HCT116 (cell line): ENCODE measurements around the gene PRDM12. TPM values are rescaled to one million over a fixed set of nuclear protein-coding genes. Genes with fewer than 3 reads are reported as not detected.

Experiments
- ATAC-seq: fragments of 200-7000 bp; cut with Tn5 transposase; 2 replicates; pipeline ENCODE4 v1.9.1; 2020; ENCODE audit warnings: mild to moderate bottlenecking, moderate library complexity
- BruUV-seq: library from RNA; stranded (reverse); fragments of 400-500 nt; replicated peaks from 2 replicates; lab custom pipeline; 2021; lab: Mats Ljungman, UMichigan
- CTCF ChIA-PET: fragments of 300-600 bp; sonication (Branson Sonifier 250); formaldehyde crosslinking; loops from one replicate; lab custom pipeline; 2021; ENCODE audit warnings: antibody characterized with exemption; lab: Charles Lee
- POLR2A ChIA-PET: fragments of 300-600, 350-600 bp; sonication (Branson Sonifier 250); formaldehyde crosslinking; loops from one replicate; lab custom pipeline; 2021; ENCODE audit warnings: antibody characterized with exemption; lab: Charles Lee
- RAD21 ChIA-PET, 2 experiments: fragments of 300-600 bp; sonication (Branson Sonifier 250); formaldehyde crosslinking; loops; one replicate each; lab custom pipeline; 2023; ENCODE audit warnings: low total read pairs in 2 of 2; ENCODE audit not compliant: uncharacterized antibody in 2 of 2, unreplicated experiment in 2 of 2, low non-redundant PET in 1 of 2; lab: Charles Lee
- DNase-seq: peaks from one replicate; pipeline ENCODE4 v3.0.0-alpha.2; 2010; ENCODE audit warnings: low read depth, low spot score
- H2AFZ ChIP-seq: fragments of 200-600 bp; shearing (Covaris generic), sonication (generic); 2 replicates; pipeline ENCODE4 v1.6.1; 2017; ENCODE audit warnings: low read depth, mixed run types, mixed read lengths, antibody characterized with exemption, low read length; ENCODE audit not compliant: poor library complexity, severe bottlenecking
- H3K27ac ChIP-seq: 2 replicates; pipeline ENCODE4 v1.5.1; 2012; ENCODE audit warnings: low read depth, low read length
- H3K27me3 ChIP-seq: fragments of 200-600 bp; sonication (generic); 2 replicates; pipeline ENCODE4 v1.6.1; 2016; ENCODE audit warnings: mixed run types, low read length, mixed read lengths; ENCODE audit not compliant: insufficient read depth
- H3K36me3 ChIP-seq, 2 experiments: fragments of 200-500 bp in 1 of 2; fragments of 200-600 bp in 1 of 2; sonication (Bioruptor generic) in 1 of 2; sonication (generic) in 1 of 2; 2 replicates each; pipeline versions ENCODE4 v1.5.1 to v1.6.1; 2014 to 2016; ENCODE audit warnings: low read length in 2 of 2, inconsistent platforms in 1 of 2, mixed read lengths in 1 of 2, mixed run types in 1 of 2; ENCODE audit not compliant: insufficient read depth in 2 of 2, control insufficient read depth in 1 of 2
- H3K4me1 ChIP-seq, 2 experiments: fragments of 200-600 bp in 1 of 2; sonication (generic) in 1 of 2; 2 replicates each; pipeline versions ENCODE4 v1.5.1 to v1.6.1; 2012 to 2017; ENCODE audit warnings: low read length in 2 of 2, inconsistent platforms in 1 of 2, mild to moderate bottlenecking in 1 of 2, mixed read lengths in 1 of 2, mixed run types in 1 of 2, moderate library complexity in 1 of 2; ENCODE audit not compliant: insufficient read depth in 2 of 2, control insufficient read depth in 1 of 2
- H3K4me2 ChIP-seq: fragments of 200-600 bp; sonication (generic); 2 replicates; pipeline ENCODE4 v1.6.1; 2017; ENCODE audit warnings: mixed run types, low read length, mixed read lengths
- H3K4me3 ChIP-seq, 2 experiments: fragments of 200-600 bp in 1 of 2; sonication (generic) in 1 of 2; replicated peaks in 1 of 2; 2 replicates each; pipeline ENCODE4 v1.5.1; 2011 to 2016; ENCODE audit warnings: low read length in 2 of 2, control low read depth in 1 of 2, low read depth in 1 of 2, mild to moderate bottlenecking in 1 of 2, mixed read lengths in 1 of 2, mixed run types in 1 of 2
- H3K79me2 ChIP-seq: fragments of 200-600 bp; sonication (generic); 2 replicates; pipeline ENCODE4 v1.6.1; 2017; ENCODE audit warnings: mild to moderate bottlenecking, mixed run types, low read length, moderate library complexity, mixed read lengths; ENCODE audit not compliant: insufficient read depth
- H3K9ac ChIP-seq: fragments of 200-600 bp; sonication (generic); 2 replicates; pipeline ENCODE4 v1.6.1; 2016; ENCODE audit warnings: low read length, mixed read lengths
- H3K9me2 ChIP-seq: fragments of 200-600 bp; sonication (generic), shearing (Covaris generic); 2 replicates; pipeline ENCODE4 v1.6.1; 2017; ENCODE audit warnings: mixed run types, mild to moderate bottlenecking, moderate library complexity; ENCODE audit not compliant: insufficient read depth
- H3K9me3 ChIP-seq, 2 experiments: fragments of 200-500 bp in 1 of 2; fragments of 200-600 bp in 1 of 2; sonication (Bioruptor generic) in 1 of 2; sonication (generic) in 1 of 2; 2 replicates each; pipeline ENCODE4 v1.6.1; 2014 to 2017; ENCODE audit warnings: low read length in 2 of 2, mixed read lengths in 2 of 2, inconsistent platforms in 1 of 2, low read depth in 1 of 2, mild to moderate bottlenecking in 1 of 2, mixed run types in 1 of 2, moderate library complexity in 1 of 2; ENCODE audit not compliant: control insufficient read depth in 1 of 2, insufficient read depth in 1 of 2
- H4K20me1 ChIP-seq: fragments of 200-600 bp; sonication (generic), shearing (Covaris generic); 2 replicates; pipeline ENCODE4 v1.6.1; 2017; ENCODE audit warnings: mixed run types, mild to moderate bottlenecking, moderate library complexity; ENCODE audit not compliant: insufficient read depth
- EGR1 ChIP-seq: IDR thresholded peaks from 2 replicates; pipeline ENCODE4 v1.6.1; 2012; ENCODE audit warnings: low read depth
- FOSL1 ChIP-seq: IDR thresholded peaks from 2 replicates; pipeline ENCODE4 v1.6.1; 2012; ENCODE audit warnings: low read depth
- JUND ChIP-seq: IDR thresholded peaks from 2 replicates; pipeline ENCODE4 v1.6.1; 2012
- POLR2A ChIP-seq: IDR thresholded peaks from 2 replicates; pipeline ENCODE4 v1.7.0; 2011; ENCODE audit warnings: borderline replicate concordance; ENCODE audit not compliant: insufficient read depth, insufficient read length; ENCODE audit errors: extremely low read depth
- POLR2AphosphoS5 ChIP-seq: IDR thresholded peaks from 2 replicates; pipeline ENCODE4 v1.6.1; 2011; ENCODE audit warnings: mild to moderate bottlenecking, low read depth, low read length, moderate library complexity
- RAD21 ChIP-seq: IDR thresholded peaks from 2 replicates; pipeline ENCODE4 v1.6.1; 2012; ENCODE audit warnings: low read depth, mild to moderate bottlenecking
- TCF7L2 ChIP-seq: IDR thresholded peaks from 2 replicates; pipeline ENCODE4 v1.7.0; 2011; ENCODE audit warnings: borderline replicate concordance, inconsistent platforms; ENCODE audit not compliant: insufficient read depth, insufficient read length; ENCODE audit errors: extremely low read depth
- YY1 ChIP-seq: IDR thresholded peaks from 2 replicates; pipeline ENCODE4 v1.6.1; 2011; ENCODE audit warnings: low read length, low read depth, moderate library complexity, mild to moderate bottlenecking; ENCODE audit not compliant: insufficient replicate concordance; ENCODE audit errors: extremely low read depth
- ZFX ChIP-seq: fragments of 450-650 bp; IDR thresholded peaks from 2 replicates; pipeline ENCODE4 v1.6.1; 2017
- intact Hi-C: fragments of 100-400 bp; cut with micrococcal nuclease; formaldehyde crosslinking; loops from 2 replicates; pipeline ENCODE4 v1.10.0; 2022
- total RNA-seq: library from RNA; stranded (reverse); gene quantifications from one replicate; pipeline ENCODE4 v1.2.1, GENCODE V29; 2021; ENCODE audit not compliant: unreplicated experiment
- TF ChIP-seq, protein P1 (sequence below): IDR thresholded peaks from 2 replicates; pipeline ENCODE4 v1.6.1; 2012
- TF ChIP-seq, protein P2 (sequence below), 3 experiments: fragments of 200-600 bp in 1 of 3; sonication (generic) in 1 of 3; IDR thresholded peaks in 2 of 3; conservative IDR thresholded peaks in 1 of 3; 2 replicates each; pipeline ENCODE4 v1.5.1; 2012 to 2017; ENCODE audit warnings: low read depth in 2 of 3, low read length in 2 of 3, antibody characterized with exemption in 1 of 3, borderline replicate concordance in 1 of 3, control low read depth in 1 of 3, mild to moderate bottlenecking in 1 of 3, mixed read lengths in 1 of 3, mixed run types in 1 of 3, moderate library complexity in 1 of 3; ENCODE audit not compliant: insufficient read depth in 1 of 3
- TF ChIP-seq, protein P3 (sequence below): IDR thresholded peaks from 2 replicates; pipeline ENCODE4 v1.6.1; 2012; ENCODE audit warnings: low read depth
- TF ChIP-seq, protein P4 (sequence below): IDR thresholded peaks from 2 replicates; pipeline ENCODE4 v1.6.1; 2012

The PRDM12 gene
- total RNA-seq, 1 experiment from 2014 or later = 0.54 TPM

DNA sequence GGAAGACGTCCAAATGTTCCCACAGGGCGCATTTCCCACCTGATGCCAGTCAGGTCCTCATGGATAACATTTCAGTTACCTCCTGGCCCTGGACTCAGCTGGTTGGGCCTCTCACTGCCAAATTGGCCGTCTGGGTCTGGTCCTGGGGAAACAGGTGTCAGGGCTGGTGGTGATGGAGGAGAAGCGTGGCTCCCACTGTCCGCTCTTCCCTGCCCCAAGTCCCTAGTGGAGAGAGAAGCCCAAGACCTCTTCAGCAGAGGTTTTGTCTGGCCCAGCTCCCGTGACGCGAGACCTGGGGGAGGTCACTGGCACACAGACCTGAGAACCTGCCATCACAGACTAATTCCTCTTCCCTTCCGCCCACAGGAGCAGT, 27.8 kb upstream of the PRDM12 start:
- H3K79me2 ChIP-seq = no peaks in the 10 kb centered on the region
- intact Hi-C loops = no loop called here
- peaks cover 19 to 21% of the 10 kb centered on the region in 2 experiments for H3K36me3 ChIP-seq
- DNase-seq (no peak), ATAC-seq (no peak)
- H3K27ac ChIP-seq = no peak overlapping the region
- no peak overlapping the region for H3K4me3 ChIP-seq
- H3K9me2 ChIP-seq = no peaks in the 10 kb centered on the region
- no peaks in the 10 kb centered on the region for H3K27me3 ChIP-seq
- BruUV-seq = no TSS peak
- POLR2A ChIA-PET = no interaction called here
- RAD21 ChIA-PET = no interaction called here
- no peak overlapping the region for H3K9ac ChIP-seq
- no peaks in the 10 kb centered on the region for H3K9me3 ChIP-seq
- no peak overlapping the region for H3K4me2 ChIP-seq
- no peak overlapping the region for H2AFZ ChIP-seq
- CTCF ChIA-PET = no interaction called here
- H3K4me1 ChIP-seq = no peaks in the 10 kb centered on the region
- TF ChIP-seq JUND (no peak), POLR2AphosphoS5 (no peak), EGR1 (no peak)
- TF ChIP-seq, protein P1, sequence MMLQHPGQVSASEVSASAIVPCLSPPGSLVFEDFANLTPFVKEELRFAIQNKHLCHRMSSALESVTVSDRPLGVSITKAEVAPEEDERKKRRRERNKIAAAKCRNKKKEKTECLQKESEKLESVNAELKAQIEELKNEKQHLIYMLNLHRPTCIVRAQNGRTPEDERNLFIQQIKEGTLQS = no peak
- H4K20me1 ChIP-seq = no peaks in the 10 kb centered on the region

DNA sequence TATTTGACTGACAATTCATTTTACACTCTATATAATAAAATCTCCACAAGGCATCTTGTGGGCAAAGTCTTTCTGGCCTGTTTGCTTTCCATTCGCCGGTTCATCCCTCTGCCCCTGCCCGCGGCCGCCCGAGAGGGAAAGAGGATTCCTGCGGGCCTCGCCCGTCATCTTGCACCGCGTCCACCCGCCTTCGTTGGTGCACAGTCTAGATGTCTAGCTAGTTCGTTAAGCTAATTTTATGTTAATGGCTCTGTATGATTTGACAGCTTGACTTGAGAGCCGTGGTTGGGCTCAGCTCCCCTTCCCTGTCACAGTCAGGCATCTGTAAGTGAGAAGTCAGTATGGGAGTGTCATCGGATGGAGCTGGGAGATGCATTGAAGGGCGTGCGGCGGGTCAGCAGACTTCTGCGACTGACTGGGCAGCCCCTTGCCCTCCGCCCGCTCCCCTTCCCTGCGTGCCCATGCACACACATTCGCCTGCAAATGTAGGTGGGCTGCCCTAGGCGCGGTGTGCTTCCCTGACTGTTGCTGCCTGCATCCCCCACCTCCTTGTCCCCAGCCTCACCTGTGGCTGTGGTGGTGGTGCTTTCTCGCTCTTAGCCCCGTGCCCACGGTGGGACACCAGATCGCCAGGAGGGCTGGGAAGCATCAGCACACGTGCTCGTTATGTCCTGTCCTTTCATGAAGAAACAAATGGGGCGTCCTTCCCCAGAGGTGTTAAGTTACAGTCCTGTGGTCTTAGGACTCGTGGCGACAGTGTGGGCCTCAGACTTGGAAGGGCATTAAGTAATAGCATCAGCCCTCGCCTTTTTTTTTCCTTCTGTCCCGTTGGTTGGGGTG, 25.9 kb upstream of the PRDM12 start:
- Histone ChIP-seq H3K4me2 (no peak overlapping the region), H3K27me3 (no peaks in the 10 kb centered on the region), H3K4me1 (no peaks in the 10 kb centered on the region), H4K20me1 (no peaks in the 10 kb centered on the region), H2AFZ (no peak overlapping the region), H3K4me3 (no peak overlapping the region), H3K36me3 (peaks cover 10 to 11% of the 10 kb centered on the region in 2 experiments), H3K9ac (no peak overlapping the region), H3K79me2 (no peaks in the 10 kb centered on the region), H3K9me2 (no peaks in the 10 kb centered on the region), H3K27ac (no peak overlapping the region), H3K9me3 (no peaks in the 10 kb centered on the region)
- POLR2A ChIA-PET = no interaction called here
- no TSS peak for BruUV-seq
- DNase-seq (no peak), ATAC-seq (no peak)
- RAD21 ChIA-PET = no interaction called here
- CTCF ChIA-PET = interaction anchor here (1.4 kb wide), 1 partner anchor 44 kb away, joined by 4 read pairs; no protein-coding TSS in a partner anchor
- intact Hi-C loops = no loop called here
- TF ChIP-seq TCF7L2 (no peak), RAD21 (no peak), YY1 (no peak), FOSL1 (no peak), JUND (no peak), POLR2A (no peak), ZFX (no peak)
- TF ChIP-seq, protein P2, sequence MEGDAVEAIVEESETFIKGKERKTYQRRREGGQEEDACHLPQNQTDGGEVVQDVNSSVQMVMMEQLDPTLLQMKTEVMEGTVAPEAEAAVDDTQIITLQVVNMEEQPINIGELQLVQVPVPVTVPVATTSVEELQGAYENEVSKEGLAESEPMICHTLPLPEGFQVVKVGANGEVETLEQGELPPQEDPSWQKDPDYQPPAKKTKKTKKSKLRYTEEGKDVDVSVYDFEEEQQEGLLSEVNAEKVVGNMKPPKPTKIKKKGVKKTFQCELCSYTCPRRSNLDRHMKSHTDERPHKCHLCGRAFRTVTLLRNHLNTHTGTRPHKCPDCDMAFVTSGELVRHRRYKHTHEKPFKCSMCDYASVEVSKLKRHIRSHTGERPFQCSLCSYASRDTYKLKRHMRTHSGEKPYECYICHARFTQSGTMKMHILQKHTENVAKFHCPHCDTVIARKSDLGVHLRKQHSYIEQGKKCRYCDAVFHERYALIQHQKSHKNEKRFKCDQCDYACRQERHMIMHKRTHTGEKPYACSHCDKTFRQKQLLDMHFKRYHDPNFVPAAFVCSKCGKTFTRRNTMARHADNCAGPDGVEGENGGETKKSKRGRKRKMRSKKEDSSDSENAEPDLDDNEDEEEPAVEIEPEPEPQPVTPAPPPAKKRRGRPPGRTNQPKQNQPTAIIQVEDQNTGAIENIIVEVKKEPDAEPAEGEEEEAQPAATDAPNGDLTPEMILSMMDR (IDR thresholded peaks at IDR 0.05 in 2 of 3, conservative IDR thresholded peaks at IDR 0.05 in 1 of 3; ENCODE audit: borderline replicate concordance in 1 of 3, insufficient read depth in 1 of 3, low read depth in 2 of 3, low read length in 2 of 3) = no peak
- TF ChIP-seq, protein P3, sequence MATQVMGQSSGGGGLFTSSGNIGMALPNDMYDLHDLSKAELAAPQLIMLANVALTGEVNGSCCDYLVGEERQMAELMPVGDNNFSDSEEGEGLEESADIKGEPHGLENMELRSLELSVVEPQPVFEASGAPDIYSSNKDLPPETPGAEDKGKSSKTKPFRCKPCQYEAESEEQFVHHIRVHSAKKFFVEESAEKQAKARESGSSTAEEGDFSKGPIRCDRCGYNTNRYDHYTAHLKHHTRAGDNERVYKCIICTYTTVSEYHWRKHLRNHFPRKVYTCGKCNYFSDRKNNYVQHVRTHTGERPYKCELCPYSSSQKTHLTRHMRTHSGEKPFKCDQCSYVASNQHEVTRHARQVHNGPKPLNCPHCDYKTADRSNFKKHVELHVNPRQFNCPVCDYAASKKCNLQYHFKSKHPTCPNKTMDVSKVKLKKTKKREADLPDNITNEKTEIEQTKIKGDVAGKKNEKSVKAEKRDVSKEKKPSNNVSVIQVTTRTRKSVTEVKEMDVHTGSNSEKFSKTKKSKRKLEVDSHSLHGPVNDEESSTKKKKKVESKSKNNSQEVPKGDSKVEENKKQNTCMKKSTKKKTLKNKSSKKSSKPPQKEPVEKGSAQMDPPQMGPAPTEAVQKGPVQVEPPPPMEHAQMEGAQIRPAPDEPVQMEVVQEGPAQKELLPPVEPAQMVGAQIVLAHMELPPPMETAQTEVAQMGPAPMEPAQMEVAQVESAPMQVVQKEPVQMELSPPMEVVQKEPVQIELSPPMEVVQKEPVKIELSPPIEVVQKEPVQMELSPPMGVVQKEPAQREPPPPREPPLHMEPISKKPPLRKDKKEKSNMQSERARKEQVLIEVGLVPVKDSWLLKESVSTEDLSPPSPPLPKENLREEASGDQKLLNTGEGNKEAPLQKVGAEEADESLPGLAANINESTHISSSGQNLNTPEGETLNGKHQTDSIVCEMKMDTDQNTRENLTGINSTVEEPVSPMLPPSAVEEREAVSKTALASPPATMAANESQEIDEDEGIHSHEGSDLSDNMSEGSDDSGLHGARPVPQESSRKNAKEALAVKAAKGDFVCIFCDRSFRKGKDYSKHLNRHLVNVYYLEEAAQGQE = no peak
- TF ChIP-seq, protein P1 = no peak
- TF ChIP-seq, protein P4, sequence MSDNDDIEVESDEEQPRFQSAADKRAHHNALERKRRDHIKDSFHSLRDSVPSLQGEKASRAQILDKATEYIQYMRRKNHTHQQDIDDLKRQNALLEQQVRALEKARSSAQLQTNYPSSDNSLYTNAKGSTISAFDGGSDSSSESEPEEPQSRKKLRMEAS = no peak
